ENCODE results near the gene TUT4. TPM values are rescaled to one million over a fixed set of nuclear protein-coding genes. Genes with fewer than 3 reads are reported as not detected.

The TUT4 gene
- total RNA-seq, 1 experiment from 2014 or later: 37.4 TPM

DNA sequence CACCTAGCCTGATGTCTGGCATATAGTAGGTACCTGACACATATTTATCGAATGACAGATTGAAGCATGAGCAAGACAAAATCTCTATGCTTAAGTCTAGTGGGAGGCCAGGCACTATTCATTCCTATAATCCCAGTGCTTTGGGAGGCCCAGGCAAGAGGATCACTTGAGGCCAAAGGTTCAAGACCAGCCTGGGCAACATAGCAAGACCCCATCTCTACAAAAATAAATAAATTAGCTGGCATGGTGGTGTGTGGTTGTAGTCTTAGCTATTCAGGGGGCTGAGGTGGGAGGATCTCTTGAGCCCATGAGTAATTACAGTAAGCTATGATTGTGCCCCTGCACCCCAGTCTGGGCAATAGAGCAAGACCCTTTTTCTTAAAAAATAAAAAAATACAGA lies 23.2 kb upstream of the TUT4 start:
- ATAC-seq (no peak), DNase-seq (no peak)
- TF ChIP-seq, protein P1, sequence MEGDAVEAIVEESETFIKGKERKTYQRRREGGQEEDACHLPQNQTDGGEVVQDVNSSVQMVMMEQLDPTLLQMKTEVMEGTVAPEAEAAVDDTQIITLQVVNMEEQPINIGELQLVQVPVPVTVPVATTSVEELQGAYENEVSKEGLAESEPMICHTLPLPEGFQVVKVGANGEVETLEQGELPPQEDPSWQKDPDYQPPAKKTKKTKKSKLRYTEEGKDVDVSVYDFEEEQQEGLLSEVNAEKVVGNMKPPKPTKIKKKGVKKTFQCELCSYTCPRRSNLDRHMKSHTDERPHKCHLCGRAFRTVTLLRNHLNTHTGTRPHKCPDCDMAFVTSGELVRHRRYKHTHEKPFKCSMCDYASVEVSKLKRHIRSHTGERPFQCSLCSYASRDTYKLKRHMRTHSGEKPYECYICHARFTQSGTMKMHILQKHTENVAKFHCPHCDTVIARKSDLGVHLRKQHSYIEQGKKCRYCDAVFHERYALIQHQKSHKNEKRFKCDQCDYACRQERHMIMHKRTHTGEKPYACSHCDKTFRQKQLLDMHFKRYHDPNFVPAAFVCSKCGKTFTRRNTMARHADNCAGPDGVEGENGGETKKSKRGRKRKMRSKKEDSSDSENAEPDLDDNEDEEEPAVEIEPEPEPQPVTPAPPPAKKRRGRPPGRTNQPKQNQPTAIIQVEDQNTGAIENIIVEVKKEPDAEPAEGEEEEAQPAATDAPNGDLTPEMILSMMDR (conservative IDR thresholded peaks at IDR 0.05; ENCODE audit: low read depth, low read length): no peak
- no peak for TF ChIP-seq EZH2phosphoT487 (IDR thresholded peaks at IDR 0.05; ENCODE audit: borderline replicate concordance, low read length)
- TF ChIP-seq EZH2 (IDR thresholded peaks at IDR 0.05; ENCODE audit: low read length, unreplicated experiment): no peak
- peaks cover 17% of the 10 kb centered on the region for H3K4me1 ChIP-seq (ENCODE audit: insufficient read depth, low read length)
- H3K9me3 ChIP-seq (ENCODE audit: low read length): no peaks in the 10 kb centered on the region
- POLR2A ChIA-PET (ENCODE audit: unreplicated experiment): no interaction called here
- H3K36me3 ChIP-seq (ENCODE audit: low read depth, low read length): no peaks in the 10 kb centered on the region
- H3K9me2 ChIP-seq (replicated peaks; ENCODE audit: low read length): no peaks in the 10 kb centered on the region
- H3K27ac ChIP-seq (ENCODE audit: low read length): no peak overlapping the region
- BruUV-seq (replicated peaks): no TSS peak
- no peak overlapping the region for H2AFZ ChIP-seq (ENCODE audit: low read length)
- CTCF ChIA-PET: no interaction called here
- H3K79me2 ChIP-seq (ENCODE audit: low read length): no peaks in the 10 kb centered on the region
- intact Hi-C loops (cut with micrococcal nuclease): no loop called here
- H3F3A ChIP-seq (ENCODE audit: low read length, unreplicated experiment): no peaks in the 10 kb centered on the region
- no peaks in the 10 kb centered on the region for H4K20me1 ChIP-seq (ENCODE audit: low read length)
- no peak overlapping the region for H3K9ac ChIP-seq (ENCODE audit: low read length)
- no peak overlapping the region for H3K4me3 ChIP-seq (ENCODE audit: low read length)
- H3K27me3 ChIP-seq (ENCODE audit: low read length): no peaks in the 10 kb centered on the region
- H3K4me2 ChIP-seq (ENCODE audit: low read length): no peak overlapping the region

GRCh38 chr1:52574594-52574993 lies 21.7 kb upstream of the TUT4 start:
- peak; percentile 100 for ATAC-seq
- no peak overlapping the region for H3K9ac ChIP-seq (ENCODE audit: low read length)
- no peaks in the 10 kb centered on the region for H3K9me3 ChIP-seq (ENCODE audit: low read length)
- POLR2A ChIA-PET (ENCODE audit: unreplicated experiment): no interaction called here
- TF ChIP-seq, protein P1 (conservative IDR thresholded peaks at IDR 0.05; ENCODE audit: low read depth, low read length): no peak
- TF ChIP-seq EZH2phosphoT487 (IDR thresholded peaks at IDR 0.05; ENCODE audit: borderline replicate concordance, low read length) (no peak), EZH2 (IDR thresholded peaks at IDR 0.05; ENCODE audit: low read length, unreplicated experiment) (no peak)
- no peaks in the 10 kb centered on the region for H3K27me3 ChIP-seq (ENCODE audit: low read length)
- H3F3A ChIP-seq (ENCODE audit: low read length, unreplicated experiment): no peaks in the 10 kb centered on the region
- BruUV-seq (replicated peaks): no TSS peak
- H3K9me2 ChIP-seq (replicated peaks; ENCODE audit: low read length): no peaks in the 10 kb centered on the region
- no peak overlapping the region for H3K4me3 ChIP-seq (ENCODE audit: low read length)
- CTCF ChIA-PET: interaction anchor here (0.6 kb wide), 1 partner anchor 1825 kb away, joined by 4 read pairs; no protein-coding TSS in a partner anchor
- H2AFZ ChIP-seq (ENCODE audit: low read length): peak overlapping the region; percentile 49
- no peaks in the 10 kb centered on the region for H4K20me1 ChIP-seq (ENCODE audit: low read length)
- intact Hi-C loops (cut with micrococcal nuclease): no loop called here
- H3K79me2 ChIP-seq (ENCODE audit: low read length): no peaks in the 10 kb centered on the region
- no peaks in the 10 kb centered on the region for H3K36me3 ChIP-seq (ENCODE audit: low read depth, low read length)
- H3K4me1 ChIP-seq (ENCODE audit: insufficient read depth, low read length): peaks cover 17% of the 10 kb centered on the region
- peak; percentile 94 for DNase-seq
- peak overlapping the region; percentile 36 for H3K4me2 ChIP-seq (ENCODE audit: low read length)
- H3K27ac ChIP-seq (ENCODE audit: low read length): peak overlapping the region; percentile 50

DNA sequence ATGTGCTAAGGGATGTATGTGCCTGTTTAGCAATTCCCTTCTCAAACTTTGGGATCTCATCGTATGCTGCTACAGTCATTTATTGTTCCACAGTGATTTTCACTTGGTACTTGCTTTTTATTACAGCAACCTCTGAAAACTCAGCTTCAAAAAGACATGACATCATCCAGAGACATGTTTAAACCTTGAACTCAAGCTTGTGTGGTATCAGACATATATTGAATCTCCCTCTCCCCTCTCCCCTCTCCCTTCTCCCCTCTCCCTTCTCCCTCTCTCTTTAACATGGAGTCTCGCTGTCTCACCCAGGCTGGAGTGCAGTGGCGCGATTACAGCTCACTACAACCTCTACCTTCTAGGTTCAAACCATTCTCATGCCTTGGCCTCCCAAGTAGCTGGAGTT lies 19.5 kb upstream of the TUT4 start:
- H4K20me1 ChIP-seq (ENCODE audit: low read length): no peaks in the 10 kb centered on the region
- ChIA-PET CTCF (no interaction called here), POLR2A (ENCODE audit: unreplicated experiment) (no interaction called here)
- no peaks in the 10 kb centered on the region for H3K36me3 ChIP-seq (ENCODE audit: low read depth, low read length)
- no peaks in the 10 kb centered on the region for H3K27me3 ChIP-seq (ENCODE audit: low read length)
- H2AFZ ChIP-seq (ENCODE audit: low read length): no peak overlapping the region
- no peak overlapping the region for H3K9ac ChIP-seq (ENCODE audit: low read length)
- no peak overlapping the region for H3K4me3 ChIP-seq (ENCODE audit: low read length)
- ATAC-seq (no peak), DNase-seq (no peak)
- TF ChIP-seq EZH2 (IDR thresholded peaks at IDR 0.05; ENCODE audit: low read length, unreplicated experiment): no peak
- TF ChIP-seq, protein P1 (conservative IDR thresholded peaks at IDR 0.05; ENCODE audit: low read depth, low read length): no peak
- no peak for TF ChIP-seq EZH2phosphoT487 (IDR thresholded peaks at IDR 0.05; ENCODE audit: borderline replicate concordance, low read length)
- no peak overlapping the region for H3K4me2 ChIP-seq (ENCODE audit: low read length)
- H3F3A ChIP-seq (ENCODE audit: low read length, unreplicated experiment): no peaks in the 10 kb centered on the region
- H3K9me3 ChIP-seq (ENCODE audit: low read length): no peaks in the 10 kb centered on the region
- no peak overlapping the region for H3K27ac ChIP-seq (ENCODE audit: low read length)
- no peaks in the 10 kb centered on the region for H3K79me2 ChIP-seq (ENCODE audit: low read length)
- no TSS peak for BruUV-seq (replicated peaks)
- peaks cover 17% of the 10 kb centered on the region for H3K4me1 ChIP-seq (ENCODE audit: insufficient read depth, low read length)
- H3K9me2 ChIP-seq (replicated peaks; ENCODE audit: low read length): no peaks in the 10 kb centered on the region
- intact Hi-C loops (cut with micrococcal nuclease): no loop called here
